ENCODE data around the gene EPHA4.

EPHA4 gene

DNA sequence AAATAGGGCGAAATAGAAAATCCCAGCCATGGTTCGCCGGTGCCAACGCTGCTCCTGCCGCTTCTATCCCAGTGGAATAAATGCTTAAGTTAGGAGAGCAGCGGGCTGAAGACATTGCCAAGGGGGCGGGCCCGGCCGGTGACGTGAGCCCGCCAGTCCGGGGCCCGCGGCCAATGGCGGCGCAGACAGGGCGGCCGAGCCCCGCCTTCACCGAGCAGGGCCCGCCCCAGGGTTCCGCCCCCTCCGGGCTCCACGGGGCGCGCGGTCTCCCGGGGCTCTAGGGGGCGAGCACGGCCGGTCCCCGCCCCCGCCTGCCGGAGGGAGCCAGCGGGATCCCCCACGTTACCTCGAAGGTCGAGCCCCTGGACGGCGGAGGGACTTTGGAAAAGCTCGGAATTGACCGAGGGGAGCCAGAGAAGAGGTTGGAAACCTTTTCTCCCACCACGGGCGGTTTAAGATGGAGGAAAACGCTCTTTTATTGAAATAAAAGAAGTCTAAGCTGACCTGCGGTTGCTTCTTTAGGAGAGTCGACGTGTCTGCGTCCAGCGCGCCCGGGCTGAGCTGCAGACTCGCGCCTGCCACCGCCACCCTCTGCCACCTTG is at the start of gene EPHA4:
TSS of gene EPHA4 (minus strand) at position 86 of the 602 bp plus-strand sequence. CDS start at position 30, 56 bp downstream.
- DNase-seq: peak; percentile 82

GRCh38 chr2:221618007-221618406 is 45.9 kb upstream of the EPHA4 start:
- no peak for DNase-seq

DNA sequence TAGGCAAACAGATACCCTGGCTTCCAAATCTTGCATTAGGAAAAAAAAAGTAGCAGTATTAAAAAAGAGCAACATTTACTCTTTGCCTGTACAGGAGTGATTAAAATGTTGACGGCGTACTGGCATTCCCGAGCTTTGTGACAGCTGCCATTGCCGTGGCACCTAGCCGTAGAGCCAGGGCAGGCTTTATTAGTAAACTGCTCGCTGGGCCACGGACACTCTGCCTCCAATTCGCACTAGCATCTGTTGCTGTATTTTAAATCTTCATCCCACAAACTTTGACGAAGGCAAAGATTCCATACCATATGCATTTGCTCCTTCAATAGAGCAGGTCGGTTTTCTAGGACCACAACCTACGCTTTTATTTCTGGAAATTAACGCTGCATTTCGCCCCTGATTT is 44.5 kb upstream of the EPHA4 start:
- no peak for DNase-seq

DNA sequence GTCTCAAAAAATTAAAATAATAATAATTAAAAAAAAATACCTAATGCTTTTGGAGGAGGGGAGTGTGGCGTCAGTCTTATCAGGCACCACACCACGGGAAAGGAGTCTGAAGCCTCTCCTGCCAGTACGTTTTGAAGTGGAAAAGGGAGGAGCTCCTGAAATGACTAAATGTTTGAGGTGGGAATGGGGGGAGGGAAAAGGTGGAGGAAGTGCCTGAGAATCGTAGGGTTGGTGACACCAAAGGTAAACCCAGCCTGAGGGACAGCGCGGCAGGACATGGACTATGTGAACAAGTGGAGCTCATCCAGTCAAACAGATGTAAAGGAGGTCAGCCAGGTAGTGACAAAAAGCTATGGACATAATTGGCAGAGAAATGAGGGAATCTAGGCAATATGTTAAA is 42.2 kb upstream of the EPHA4 start:
- no peak for DNase-seq

DNA sequence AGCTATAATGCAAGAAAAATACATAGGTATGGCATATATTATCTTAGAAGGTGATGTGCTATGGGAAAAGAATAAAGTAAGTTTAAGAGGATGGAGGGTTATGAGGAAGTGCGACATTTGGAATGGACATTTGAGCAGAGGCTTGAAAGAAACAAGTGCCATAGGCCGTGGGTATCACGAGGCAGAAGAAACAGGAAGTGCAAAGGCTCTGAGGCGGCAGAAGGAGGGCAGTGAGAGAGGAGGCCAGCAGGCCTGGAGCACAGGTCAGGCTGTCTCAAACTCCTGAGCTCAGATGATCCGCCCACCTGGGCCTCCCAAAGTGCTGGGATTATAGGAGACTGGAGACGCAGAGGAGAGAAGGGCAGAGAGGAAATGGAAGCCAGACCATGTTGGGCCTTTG is 40.7 kb upstream of the EPHA4 start:
- no peak for DNase-seq

- no peak for DNase-seq
Measured at GRCh38 chr2:221612161-221612560, 40.1 kb upstream of the EPHA4 start.

DNA sequence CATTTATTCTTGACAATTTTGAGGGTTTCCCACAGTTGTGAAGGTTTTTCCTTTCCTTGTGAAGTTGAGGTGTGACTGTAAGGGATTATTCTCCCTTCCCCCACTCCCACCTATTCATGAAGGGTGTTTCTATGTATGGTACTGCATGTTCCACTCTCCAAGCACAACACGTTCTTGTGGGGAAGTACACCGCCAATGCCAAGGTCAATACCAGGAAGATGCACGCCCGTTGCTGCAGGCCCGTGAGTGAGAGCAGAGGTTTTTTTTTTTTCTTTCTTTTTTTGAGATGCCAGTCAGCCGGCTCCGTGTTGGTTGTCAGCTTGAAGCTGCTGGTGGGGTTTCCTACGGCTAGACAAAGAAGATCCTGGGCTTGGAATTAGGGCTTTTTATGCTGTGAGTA is 38.6 kb upstream of the EPHA4 start:
- no peak for DNase-seq

DNA sequence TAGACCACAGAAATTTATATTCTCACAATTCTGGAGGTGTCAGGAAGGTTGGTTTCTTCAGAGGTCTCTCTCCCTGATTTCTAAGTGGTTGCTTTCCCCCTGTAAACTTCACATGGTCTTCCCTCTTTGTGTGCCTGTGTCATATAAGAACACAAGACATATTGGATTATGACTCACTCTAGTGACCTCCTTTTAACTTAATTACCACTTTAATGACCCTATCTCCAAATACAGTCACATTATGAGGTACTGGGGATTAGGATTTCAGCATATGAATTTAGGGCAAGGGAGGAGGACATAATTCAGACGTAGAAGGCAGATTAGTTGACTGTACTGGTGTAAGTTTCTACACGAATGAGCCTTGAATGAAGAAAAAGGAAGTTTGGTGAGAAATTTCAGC is 38.2 kb upstream of the EPHA4 start:
- no peak for DNase-seq

DNA sequence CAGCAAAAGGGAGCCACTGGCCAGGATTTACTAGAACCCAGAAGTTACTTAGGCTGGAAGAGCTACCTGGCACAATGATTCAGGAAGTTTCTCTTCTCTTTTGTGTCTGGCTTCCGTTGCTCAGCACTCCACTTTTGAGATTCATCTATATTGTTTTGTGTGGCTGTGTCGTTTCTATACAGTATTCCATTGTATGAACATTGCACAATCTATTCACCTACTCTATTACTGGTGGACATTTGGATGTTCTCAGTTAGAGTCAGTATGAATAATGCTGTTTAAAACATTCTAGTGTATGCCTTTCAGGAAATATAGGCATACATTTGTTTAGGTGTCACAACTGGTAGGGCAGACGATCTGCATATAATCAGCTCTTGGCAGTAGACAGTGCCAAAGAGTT is 36.3 kb upstream of the EPHA4 start:
- DNase-seq: no peak

DNA sequence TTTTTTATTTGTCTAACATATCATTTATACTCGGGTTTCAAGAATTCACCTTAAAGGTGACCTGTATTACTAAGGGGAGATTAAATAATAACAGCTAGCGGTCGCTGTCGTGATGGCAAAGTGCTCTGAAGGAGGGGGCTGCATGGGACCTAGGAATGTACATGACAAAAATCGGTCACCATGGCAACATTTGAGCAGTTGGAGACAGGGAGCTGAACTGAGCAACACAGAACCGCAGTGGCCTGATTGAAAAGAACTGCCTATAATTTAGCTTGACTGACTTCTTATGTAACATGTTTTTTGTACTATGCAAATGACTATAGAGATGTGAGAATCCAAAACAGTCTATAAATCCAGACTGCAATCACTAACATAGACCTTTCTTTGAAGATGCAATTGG is 34.3 kb upstream of the EPHA4 start:
- DNase-seq: no peak

DNA sequence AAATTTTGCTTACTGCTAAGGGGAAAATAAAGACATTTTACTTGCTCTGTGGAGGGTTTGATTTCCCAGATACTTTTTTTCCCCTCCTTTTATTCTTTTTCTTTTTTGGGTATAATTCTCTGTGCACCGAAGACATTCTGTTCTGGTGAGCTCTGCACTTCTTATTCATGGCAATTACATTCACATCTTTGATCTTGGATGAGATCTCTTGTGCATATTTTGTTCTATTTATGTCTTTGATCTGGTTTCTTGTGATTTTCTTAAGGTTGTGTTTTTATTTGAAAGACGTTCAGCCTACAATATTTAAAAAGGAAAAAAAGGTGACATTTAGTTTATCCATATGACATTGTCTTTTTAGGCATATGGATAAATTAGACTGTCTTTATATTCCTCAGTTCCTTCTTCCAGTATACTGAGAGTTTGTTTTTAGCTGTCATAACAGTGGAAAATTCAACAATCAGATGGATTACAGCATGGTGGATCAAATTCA is 33.7 kb upstream of the EPHA4 start:
- no peak for DNase-seq

- DNase-seq: no peak
Measured at GRCh38 chr2:221602938-221603337, 30.8 kb upstream of the EPHA4 start.

GRCh38 chr2:221601376-221601775 is 29.3 kb upstream of the EPHA4 start:
- DNase-seq: no peak

- no peak for DNase-seq
Measured at GRCh38 chr2:221600388-221600787, 28.3 kb upstream of the EPHA4 start.

GRCh38 chr2:221596192-221596591 is 24.1 kb upstream of the EPHA4 start:
- DNase-seq: no peak

DNA sequence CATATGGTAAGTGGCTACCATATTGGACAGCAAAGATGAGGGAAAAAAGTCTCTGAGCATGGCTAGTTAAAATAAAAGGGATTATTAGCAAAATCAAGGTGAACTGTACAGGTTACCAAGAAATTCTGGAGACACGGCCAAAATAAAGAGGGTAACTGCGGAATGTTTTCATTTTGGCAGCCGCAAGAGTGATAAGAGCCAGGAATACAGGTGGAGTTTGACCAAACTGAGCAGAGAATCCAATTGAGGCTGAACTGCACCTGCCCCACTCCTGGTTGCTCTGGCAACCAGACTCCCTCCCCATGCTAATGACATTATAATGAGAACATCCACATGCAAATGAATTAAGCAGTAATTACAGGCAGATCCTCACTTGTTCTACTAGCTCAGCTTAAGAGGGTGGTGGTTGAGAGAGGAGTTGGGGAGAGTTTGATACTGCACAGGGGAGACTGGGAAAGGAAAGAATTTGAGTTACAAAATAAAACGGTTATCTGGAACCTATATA is 18.8 kb upstream of the EPHA4 start:
- no peak for DNase-seq

GRCh38 chr2:221589696-221590095 is 17.6 kb upstream of the EPHA4 start:
- no peak for DNase-seq

DNA sequence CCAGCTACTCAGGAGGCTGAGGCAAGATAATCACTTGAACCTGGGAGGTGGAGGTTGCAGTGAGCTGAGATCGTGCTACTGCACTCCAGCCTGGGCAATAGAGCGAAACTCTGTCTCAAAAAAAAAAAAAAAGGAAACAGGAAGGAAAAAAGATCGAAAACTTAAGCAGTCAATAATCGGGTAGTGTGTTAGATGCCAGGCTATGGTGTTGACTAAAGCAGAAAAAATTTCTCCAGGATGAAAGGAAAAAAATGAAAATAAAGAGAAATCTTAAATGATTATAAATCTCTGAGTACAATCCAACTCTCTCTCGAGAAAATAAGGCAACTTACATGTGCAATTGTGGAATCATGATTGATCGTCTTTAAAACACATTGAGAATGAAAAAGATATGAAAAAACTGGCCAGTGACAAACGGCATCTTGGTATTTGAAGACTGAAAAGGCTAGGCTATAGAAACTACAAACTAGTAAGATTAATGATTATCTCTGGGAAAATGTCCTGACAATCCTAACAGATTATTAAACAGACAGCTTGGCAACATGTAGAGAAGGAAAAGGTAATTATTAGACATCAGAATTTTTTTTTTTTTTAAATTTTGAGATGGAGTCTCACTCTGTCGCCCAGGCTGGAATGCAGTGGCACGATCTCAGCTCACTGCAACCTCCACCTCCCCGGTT is 16.3 kb upstream of the EPHA4 start:
- DNase-seq: no peak

- no peak for DNase-seq
Measured at GRCh38 chr2:221581986-221582385, 9.9 kb upstream of the EPHA4 start.

DNA sequence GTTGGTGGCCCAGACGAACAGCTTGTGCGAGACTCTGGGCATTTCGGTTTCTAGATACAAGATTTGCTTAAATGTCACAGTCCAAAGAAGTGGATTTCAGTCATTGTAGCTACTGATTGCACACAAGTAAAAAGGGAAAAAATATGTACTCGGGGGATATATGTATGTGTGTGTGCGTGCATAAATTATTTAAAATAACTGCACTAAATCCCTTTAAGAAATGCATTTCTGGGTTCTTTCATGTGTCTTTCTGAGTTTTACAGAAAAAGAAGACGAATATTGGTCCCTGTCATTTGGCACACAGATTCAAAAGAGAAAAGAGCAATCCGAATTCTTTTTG is 2.1 kb upstream of the EPHA4 start:
- DNase-seq: no peak

DNA sequence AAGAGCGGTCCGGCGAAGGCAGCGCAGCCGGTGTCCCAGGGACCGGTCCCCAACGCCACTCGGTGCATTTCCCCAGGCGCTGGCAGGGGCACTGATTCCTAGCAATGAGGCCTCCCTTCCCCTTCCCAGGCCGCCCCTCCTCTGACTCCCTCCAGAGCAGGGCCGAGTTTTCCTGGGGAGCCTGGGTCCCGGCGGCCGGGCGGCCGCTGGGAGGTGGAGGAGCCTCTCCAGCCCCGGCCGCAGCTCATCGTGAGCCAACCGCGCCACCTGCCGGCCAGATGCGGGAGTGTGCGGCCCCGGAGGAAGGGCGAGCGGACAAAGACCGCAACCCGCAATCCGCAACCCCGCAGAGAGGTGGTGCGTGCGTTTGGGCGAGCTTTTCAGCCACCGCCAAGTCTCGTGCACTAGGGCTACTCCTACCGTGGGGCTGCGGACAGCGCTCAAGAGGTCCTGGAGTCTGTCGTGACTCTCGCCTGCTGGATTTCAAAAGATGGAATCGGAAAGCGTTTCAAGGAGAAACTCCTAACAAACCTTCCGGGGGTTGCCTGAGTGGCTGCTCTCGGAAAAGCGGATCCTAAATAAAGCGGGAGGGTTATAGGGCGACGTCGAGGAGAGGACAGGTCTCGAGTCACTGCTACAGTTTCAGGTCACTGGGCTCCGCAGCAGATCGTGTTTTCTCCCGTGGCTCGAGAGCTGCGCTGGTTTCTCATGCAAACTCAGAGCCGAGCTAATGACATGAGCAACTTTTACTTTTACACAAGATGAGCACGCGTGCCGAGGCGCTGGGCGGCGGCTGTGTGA is 1.5 kb upstream of the EPHA4 start:
- peak; percentile 70 for DNase-seq

- DNase-seq: peak; percentile 5
Measured at GRCh38 chr2:221572821-221573429, 821 bp upstream of the EPHA4 start.

DNA sequence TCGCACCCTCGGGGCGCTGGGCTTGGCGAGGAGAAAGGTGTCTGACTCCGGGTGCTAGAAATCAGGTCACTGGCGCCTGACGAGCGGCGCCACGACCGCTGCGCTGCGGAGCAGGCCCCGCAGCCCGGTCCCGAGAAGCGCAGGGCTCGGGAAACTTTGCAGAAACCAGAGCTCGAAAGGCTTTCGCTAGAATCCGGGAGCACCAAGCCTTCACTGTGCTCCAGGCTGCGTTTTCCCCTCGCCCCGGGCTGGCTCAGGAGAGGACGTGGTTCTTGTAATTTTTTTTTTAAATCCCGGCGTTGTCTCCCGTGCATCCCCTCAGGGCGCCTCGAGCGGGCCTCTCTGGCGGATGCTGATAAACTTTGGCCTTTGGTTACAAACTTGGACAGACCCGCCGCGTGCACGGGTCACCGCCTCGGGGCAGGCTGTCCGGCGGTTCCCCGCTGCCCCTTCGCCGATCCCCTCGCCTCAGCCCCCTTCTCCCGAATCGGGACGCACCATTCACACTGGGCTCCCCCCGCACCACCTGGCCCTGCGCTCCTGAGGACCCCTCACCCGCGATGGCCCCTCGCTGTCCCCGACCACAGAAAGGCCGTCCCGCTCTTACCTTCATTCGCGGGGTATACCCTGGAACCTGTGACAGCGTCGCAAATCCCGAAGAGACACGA is 419 bp downstream of the EPHA4 start:
- DNase-seq: no peak
